ENCODE data around the gene RASGRP3.

RASGRP3 gene

DNA sequence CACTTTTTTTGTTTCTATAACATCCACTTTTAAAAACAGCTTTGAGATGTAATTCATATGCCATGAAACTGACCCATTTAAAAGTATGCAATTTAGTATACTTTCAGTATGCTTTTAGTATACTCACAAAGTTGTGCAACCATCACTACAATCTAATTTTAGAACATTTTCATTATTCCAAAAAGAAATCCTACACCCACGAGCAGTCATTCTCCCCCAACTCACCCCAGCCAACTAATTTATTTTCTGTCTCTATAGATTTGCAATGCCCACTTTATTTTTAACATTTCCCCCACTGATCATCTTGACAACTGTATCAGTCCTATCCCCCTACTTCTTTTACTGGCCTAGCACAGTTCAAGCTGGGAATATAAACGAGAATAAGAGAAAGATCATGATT lies 83.6 kb downstream of the RASGRP3 start:
- DNase-seq (ENCODE audit: extremely low read depth, low read depth) = no peak
- TF ChIP-seq, protein P1, sequence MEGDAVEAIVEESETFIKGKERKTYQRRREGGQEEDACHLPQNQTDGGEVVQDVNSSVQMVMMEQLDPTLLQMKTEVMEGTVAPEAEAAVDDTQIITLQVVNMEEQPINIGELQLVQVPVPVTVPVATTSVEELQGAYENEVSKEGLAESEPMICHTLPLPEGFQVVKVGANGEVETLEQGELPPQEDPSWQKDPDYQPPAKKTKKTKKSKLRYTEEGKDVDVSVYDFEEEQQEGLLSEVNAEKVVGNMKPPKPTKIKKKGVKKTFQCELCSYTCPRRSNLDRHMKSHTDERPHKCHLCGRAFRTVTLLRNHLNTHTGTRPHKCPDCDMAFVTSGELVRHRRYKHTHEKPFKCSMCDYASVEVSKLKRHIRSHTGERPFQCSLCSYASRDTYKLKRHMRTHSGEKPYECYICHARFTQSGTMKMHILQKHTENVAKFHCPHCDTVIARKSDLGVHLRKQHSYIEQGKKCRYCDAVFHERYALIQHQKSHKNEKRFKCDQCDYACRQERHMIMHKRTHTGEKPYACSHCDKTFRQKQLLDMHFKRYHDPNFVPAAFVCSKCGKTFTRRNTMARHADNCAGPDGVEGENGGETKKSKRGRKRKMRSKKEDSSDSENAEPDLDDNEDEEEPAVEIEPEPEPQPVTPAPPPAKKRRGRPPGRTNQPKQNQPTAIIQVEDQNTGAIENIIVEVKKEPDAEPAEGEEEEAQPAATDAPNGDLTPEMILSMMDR (IDR thresholded peaks at IDR 0.05; ENCODE audit: low read depth, low read length) = no peak

DNA sequence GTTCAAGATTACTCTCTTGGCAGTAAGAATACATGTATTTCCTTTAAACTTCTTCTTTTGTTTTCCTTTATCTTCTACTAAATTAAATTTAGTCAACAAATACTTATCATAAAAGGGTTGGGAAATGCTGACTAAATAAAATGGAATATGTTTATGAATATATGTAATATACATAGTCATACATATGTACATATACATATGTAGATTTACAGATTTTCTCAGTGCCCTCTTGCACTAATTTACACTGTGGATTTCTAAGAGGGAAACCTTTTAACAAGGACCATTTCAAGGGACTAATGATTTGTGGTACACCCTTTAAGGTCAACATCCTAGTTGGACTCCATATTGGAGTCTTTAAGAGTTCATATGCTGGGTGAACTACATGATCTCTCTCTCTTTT lies 85.4 kb downstream of the RASGRP3 start:
- no peak for DNase-seq (ENCODE audit: extremely low read depth, low read depth)
- TF ChIP-seq, protein P1 (IDR thresholded peaks at IDR 0.05; ENCODE audit: low read depth, low read length) = no peak

DNA sequence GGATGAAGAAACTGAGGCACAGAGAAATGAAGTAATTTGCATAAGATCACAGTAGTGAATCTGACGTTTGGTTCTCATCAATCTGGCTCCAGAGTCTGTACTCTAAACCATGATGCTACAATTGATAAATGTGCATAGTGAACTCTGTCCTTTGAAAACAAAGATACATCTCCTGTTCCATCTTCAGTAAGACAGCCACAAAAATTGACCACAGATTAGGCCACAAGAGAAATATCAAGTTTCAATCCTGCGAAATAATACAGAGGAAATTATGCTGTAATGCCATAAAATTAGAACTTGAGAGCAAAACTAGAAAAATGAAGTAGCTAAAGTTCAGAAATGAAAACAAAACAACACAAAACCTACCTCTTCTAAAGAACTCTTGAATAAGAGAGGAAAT lies 94.2 kb downstream of the RASGRP3 start:
- TF ChIP-seq, protein P1 (IDR thresholded peaks at IDR 0.05; ENCODE audit: low read depth, low read length) = no peak
- DNase-seq (ENCODE audit: extremely low read depth, low read depth) = no peak

DNA sequence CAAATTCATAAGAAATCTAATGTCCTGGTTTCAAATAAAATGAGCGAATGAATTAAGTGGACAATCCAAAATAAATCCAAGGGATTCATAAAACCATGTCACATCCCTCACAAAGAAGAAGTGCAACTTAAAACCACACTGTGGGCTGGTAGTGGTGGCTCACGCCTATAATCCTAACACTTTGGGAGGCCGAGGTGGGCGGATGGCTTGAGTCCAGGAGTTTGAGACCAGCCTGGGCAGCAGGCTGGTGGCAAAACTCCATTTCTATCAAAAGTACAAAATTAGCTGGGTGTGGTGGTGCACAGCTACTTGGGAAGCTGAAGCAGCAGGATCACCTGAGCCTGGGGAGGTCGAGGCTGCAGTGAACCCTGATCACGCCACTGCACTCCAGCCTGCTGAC lies 97.2 kb downstream of the RASGRP3 start:
- DNase-seq (ENCODE audit: extremely low read depth, low read depth) = no peak
- TF ChIP-seq, protein P1 (IDR thresholded peaks at IDR 0.05; ENCODE audit: low read depth, low read length) = no peak

DNA sequence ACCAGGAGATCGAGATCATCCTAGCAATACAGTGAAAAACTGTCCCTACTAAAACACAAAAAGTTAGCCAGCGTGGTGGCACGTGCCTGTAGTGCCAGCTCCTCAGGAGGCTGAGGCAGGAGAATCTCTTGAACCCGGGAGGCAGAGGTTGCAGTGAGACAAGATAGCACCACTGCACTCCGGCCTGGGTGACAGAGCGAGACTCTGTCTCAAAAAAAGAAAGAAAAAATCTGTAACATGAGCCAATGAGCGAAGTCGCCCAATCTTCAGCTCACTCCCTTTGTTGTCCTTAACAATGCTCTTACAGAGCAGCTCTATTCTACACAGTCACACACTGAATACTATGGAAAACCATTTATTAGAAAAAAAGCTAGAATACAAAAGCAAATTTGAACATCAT lies 100.6 kb downstream of the RASGRP3 start:
- TF ChIP-seq, protein P1 (IDR thresholded peaks at IDR 0.05; ENCODE audit: low read depth, low read length) = no peak
- no peak for DNase-seq (ENCODE audit: extremely low read depth, low read depth)

DNA sequence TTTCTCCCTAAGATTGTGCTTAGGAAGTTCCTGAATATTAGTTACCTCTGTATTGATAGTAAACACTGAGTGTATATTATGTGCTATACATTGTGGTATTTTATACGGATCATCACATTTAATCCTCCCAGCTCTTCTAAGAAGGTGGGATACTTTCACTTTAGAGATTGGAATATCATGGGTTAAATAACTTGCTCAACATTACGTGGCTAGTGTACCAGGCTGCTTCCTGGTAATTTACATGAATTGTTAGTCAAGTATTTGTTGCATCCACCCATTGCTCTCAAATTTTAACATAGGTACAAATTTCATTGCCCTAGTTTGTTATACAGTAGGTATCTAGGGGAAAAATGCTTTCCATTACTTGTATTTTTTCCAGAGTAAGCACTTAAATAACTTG lies 101.2 kb downstream of the RASGRP3 start:
- no peak for DNase-seq (ENCODE audit: extremely low read depth, low read depth)
- TF ChIP-seq, protein P1 (IDR thresholded peaks at IDR 0.05; ENCODE audit: low read depth, low read length) = no peak

DNA sequence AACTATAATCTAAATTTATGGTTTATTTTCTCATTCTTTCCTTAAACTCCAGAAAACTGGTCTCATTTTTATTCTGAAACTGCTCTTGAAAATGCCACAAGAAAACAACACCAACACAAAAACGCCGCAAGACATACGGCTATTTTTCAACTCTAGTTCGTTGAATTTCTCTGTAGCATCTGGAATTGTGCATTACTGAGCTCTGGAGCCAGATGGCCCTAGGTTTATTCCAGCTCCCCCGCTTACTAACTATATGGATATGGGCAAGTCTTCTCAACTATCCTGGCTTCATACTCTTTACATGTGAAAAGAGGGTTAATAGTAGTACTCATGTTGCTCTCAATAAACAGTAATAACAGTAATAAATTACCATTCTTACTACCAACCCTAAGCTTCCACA lies 102.8 kb downstream of the RASGRP3 start:
- no peak for DNase-seq (ENCODE audit: extremely low read depth, low read depth)

More for the DNA sequence above, 102.8 kb downstream of the RASGRP3 start:
- TF ChIP-seq, protein P1 (IDR thresholded peaks at IDR 0.05; ENCODE audit: low read depth, low read length) = no peak
